RKO (cell line): ENCODE measurements around the gene REPIN1.
A peak's percentile ranks its signal among the peaks of the same experiment; 100 is the strongest.

Experiments
- DNase-seq: peaks from one replicate; pipeline ENCODE4 v3.0.0-alpha.2; 2016; ENCODE audit warnings: low spot score

Gene REPIN1

DNA sequence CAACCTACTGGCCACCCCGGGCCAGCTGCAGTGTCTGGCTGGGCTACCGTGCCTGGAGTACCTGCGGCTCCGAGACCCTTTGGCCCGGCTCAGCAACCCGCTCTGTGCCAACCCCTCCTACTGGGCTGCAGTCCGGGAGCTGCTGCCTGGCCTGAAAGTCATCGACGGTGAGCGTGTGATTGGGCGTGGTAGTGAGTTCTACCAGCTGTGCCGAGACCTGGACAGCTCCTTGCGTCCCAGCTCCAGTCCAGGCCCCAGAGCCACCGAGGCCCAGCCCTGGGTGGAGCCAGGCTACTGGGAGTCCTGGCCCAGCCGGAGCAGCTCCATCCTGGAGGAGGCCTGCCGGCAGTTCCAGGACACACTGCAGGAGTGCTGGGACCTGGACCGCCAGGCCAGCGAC lies 31.4 kb upstream of the REPIN1 start:
- no peak for DNase-seq

- DNase-seq = no peak
Observed at GRCh38 chr7:150337659-150338081, 31.0 kb upstream of the REPIN1 start.

DNA sequence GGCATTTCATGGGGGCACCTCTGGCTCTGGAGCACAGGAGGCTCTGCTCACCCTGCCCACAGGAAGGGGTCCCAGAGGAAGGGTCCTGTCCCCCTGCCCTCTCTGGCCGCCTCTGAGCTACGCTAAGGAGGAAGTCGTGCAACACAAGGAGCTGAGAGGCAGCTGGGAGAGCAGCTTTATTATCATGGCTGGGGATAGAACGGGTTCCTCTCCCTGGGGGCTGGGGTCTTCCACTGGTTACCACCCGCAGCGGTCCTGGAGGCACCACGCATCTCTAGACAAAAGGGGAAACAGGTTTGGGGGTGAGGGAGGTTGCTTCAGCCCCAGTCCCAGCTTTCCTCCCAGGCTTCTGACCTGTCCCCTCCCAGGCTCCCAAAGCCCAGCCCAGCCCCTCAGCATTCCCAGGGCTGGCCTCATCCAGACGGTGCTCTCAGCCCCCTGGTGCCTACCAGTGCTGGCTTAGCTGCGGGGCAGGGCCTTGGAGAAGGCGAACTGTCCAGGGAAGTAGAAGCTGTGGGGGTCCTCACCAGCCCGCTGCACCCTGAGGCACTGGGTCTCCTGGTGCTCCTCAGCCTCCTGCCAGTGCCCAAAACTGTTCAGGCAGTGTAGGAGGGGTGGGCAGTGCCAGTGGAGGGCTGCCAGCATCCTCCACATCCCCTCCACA lies 30.3 kb upstream of the REPIN1 start:
- DNase-seq = no peak

DNA sequence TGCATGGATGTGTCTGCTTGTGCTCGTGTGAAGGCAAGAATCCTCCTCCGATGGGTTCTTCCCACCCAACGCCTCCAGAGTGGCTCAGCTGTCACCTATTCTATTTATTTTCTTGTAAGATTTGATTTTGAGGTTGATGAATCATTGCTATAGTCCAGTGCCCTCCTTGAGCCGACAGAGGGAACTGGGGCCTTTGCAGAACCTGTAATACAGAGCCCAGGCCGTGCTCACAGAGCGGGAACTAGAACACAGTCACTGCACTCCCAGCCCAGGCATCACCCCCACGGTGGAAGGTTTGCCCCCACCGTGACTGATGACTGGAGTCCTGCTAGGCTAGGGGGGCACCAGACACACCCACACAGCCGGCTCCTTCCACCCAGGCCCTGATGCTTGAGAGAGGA lies 29.2 kb upstream of the REPIN1 start:
- DNase-seq = no peak

DNA sequence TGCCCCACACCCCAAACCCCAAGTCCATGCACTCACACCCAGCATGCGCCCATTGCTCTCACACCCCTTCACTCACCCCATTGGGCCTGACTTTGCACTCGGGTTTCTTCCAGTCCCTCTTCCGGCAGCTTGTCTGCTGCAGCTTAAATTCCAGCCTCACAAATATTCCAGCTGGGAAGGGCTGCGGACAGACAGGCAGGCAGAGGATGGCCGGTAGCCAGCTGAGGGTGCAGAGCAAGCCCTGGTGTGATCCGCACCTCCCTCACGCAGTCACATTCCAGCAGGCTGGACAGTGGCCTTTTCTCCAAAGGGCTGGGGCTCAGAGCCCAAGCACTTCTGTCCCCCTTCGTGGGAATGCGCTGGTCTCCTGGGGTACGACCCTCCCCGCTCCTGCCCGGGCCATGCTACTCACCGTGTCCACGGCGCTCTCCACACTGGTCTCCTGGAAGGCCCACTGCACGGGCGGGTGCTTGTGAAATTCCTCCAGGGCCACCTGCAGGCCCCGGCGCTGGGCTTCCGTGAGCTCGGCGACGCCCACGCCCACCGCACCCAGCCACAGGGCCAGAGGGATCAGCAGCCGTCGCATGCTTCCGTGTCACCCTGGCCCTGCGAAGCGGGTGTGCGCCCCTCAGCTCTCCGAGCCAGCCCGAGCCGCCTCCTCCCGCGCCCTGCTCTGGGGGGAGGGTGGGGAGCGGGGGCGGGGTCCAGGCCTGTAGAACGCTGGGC lies 28.4 kb upstream of the REPIN1 start:
- DNase-seq = no peak

GRCh38 chr7:150340875-150341262 lies 27.8 kb upstream of the REPIN1 start:
- no peak for DNase-seq

- no peak for DNase-seq
Observed at GRCh38 chr7:150341263-150342120, 27.1 kb upstream of the REPIN1 start, which contains the start of gene RARRES2. RARRES2 (minus strand) TSS chr7:150341629; CDS start chr7:150340609, 1,020 bp downstream.

DNA sequence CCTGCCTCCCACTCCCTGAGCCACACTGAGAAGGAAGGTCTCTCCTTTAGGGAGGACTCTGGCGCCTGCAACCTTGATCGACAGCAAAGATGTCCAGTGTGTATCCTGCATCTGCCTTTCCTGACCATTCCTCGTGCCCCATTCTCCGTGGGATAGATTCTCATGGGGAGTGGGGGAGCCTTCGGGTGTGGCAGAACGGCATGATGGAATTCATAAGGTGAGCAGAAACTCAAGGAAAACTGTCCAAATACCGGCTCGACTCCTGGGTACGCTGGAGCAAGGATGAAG lies 26.6 kb upstream of the REPIN1 start:
- no peak for DNase-seq

GRCh38 chr7:150343225-150343624 lies 25.4 kb upstream of the REPIN1 start:
- no peak for DNase-seq

- DNase-seq = no peak
Observed at GRCh38 chr7:150344299-150344698, 24.3 kb upstream of the REPIN1 start.

DNA sequence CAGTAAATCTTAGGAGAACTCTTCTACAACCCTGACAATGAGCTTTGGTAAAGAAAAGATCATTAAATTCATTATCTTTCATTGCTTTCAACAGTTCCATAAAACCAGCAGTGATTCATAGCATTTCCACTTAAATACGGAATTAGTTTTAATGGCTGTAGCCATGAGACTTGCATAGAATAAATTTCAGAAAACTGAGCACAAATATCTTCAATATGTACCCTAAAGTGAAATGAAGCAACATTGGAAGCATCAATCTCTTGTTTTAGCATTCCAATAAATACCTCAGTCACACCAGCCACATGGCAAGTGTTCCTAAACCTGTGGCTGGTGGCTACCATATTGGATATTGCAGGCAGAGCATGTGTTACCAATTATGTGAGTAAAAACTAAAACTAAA lies 23.6 kb upstream of the REPIN1 start:
- DNase-seq = no peak

DNA sequence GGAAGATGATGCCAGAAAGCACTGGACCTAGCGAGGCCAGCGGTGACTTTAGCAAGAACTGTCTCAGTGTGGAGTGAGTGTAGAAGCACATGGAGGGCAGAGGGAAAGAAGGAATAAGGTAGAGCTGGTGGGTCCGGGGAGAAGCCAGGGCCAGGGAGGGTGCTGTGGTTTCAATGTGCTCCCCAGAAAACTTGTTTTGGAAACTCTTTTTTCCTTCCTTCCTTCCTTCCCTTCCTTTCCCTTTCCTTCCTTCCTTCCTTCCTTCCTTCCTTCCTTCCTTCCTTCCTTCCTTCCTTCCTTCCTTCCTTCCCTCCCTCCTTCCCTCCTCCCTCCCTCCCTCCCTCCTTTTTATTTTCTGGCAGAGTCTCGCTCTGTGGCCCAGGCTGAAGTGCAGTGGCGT lies 21.7 kb upstream of the REPIN1 start:
- no peak for DNase-seq

DNA sequence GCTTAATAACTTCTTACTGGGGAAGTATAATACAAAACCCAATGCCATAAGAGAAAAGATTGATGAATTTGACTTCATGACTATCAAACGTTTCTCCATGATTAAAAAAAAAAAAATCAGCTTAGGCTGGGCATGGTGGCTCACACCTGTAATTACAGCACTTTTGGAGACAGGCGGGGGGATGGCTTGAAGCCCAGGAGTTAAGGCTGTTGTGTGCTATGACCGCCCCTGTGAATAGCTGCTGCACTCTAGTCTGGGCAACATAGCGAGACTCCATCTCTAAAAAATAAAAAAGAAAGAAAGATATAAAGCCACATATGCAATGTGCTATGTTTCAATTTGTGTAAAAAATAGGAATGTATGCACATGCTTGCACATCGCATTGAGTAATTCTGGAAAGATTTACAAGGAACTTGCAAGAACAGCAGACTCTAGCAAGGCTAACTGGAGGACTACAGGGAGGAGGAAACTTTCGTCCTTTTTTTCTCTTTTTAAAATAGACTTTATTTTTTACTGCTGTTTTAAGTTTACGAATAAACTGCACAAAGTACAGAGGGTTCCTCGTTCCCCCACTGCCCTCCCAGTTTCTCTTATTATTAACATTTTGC lies 16.9 kb upstream of the REPIN1 start:
- DNase-seq = no peak

GRCh38 chr7:150355666-150356059 lies 13.0 kb upstream of the REPIN1 start:
- DNase-seq = no peak

DNA sequence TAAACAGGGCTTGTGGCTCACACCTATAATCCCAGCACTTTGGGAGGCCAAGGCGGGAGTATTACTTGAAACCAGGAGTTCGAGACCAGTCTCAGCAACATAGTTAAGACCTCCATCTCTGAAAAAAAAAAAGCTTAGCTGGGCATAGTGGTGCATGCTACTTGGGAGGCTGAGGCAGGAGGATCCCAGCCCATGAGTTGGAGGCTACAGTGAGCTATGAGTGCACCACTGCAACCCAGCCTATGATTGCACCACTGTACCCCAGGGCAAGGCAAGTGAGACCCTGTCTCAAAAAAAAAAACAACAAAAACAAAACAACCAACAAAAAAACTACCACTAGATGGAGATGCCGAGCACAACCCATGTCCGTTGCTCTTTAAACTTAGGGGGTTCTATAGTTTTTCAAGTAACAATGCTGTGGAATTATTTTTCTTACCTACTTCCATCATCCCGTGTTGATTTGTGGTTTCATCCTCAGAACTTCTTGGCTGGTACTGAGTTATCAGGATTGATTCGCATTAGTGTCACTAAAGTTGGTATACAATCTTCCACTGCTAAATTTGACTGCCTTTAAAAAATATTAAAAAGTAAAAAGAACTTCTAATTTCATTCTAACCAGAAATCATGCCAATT lies 12.2 kb upstream of the REPIN1 start:
- DNase-seq = peak; percentile 68

- no peak for DNase-seq
Observed at GRCh38 chr7:150357270-150357669, 11.4 kb upstream of the REPIN1 start.

- peak; percentile 83 for DNase-seq
Observed at GRCh38 chr7:150357771-150358427, 10.7 kb upstream of the REPIN1 start.

- no peak for DNase-seq
Observed at GRCh38 chr7:150358433-150358832, 10.2 kb upstream of the REPIN1 start.

DNA sequence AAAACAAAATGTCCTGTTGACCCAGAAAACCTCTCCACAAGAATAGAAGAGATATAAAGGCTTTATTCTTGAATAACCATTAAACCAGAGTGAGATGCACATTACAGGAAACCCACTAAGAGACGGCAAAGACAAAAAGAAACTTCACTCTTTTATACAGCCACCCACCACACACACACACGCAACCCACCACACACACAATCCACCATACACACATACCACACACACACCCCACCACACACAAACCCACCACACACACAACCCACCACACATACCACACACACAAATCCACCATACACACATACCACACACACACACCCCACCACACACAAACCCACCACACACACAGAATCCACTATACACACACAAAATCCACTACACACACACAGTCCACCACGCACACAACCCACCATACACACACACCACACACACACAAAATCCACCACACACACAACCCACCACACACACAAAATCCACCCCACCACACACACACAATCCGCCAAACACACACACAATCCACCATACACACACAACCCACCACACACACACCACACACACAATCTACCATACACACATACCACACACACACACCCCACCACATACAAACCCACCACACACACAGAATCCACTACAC lies 9.5 kb upstream of the REPIN1 start:
- DNase-seq = no peak

- no peak for DNase-seq
Observed at GRCh38 chr7:150359622-150360362, 8.8 kb upstream of the REPIN1 start.
